WTC11 (cell line): Measurements from ENCODE around the gene THBD. TPM values are rescaled to one million over a fixed set of nuclear protein-coding genes. Genes with fewer than 3 reads are reported as not detected.

Source experiments
- ATAC-seq: fragments of 200-7000 bp; cut with Tn5 transposase; 2 replicates; pipeline ENCODE4 v1.10.0; 2021; ENCODE audit warnings: mild to moderate bottlenecking, moderate library complexity
- CTCF ChIA-PET: fragments of 300-600 bp; sonication (Branson Sonifier 250); formaldehyde crosslinking; loops from one replicate; lab custom pipeline; 2021; ENCODE audit warnings: antibody characterized with exemption; lab: Charles Lee
- POLR2A ChIA-PET: fragments of 350-600 bp; sonication (Branson Sonifier 250); formaldehyde crosslinking; loops from one replicate; lab custom pipeline; 2021; ENCODE audit warnings: antibody characterized with exemption; lab: Charles Lee
- DNase-seq: peaks from one replicate; pipeline ENCODE4 v3.0.0; 2021; ENCODE audit warnings: low spot score
- H3K27ac Mint-ChIP-seq: 2 replicates; pipeline ENCODE4 v1.8.0; 2021; ENCODE audit warnings: mixed read lengths
- H3K27me3 Mint-ChIP-seq: 2 replicates; pipeline ENCODE4 v1.8.0; 2021; ENCODE audit warnings: low read depth, mild to moderate bottlenecking, moderate library complexity, mixed read lengths
- H3K36me3 Mint-ChIP-seq: 2 replicates; pipeline ENCODE4 v1.8.0; 2021; ENCODE audit warnings: mixed read lengths
- H3K4me1 Mint-ChIP-seq: 2 replicates; pipeline ENCODE4 v1.8.0; 2022; ENCODE audit warnings: mixed read lengths
- H3K4me3 Mint-ChIP-seq: 2 replicates; pipeline ENCODE4 v1.8.0; 2021; ENCODE audit warnings: mild to moderate bottlenecking, moderate library complexity, mixed read lengths
- H3K9me3 Mint-ChIP-seq: 2 replicates; pipeline ENCODE4 v1.8.0; 2021; ENCODE audit warnings: mixed read lengths
- CBFB ChIP-seq: sonication (generic); formaldehyde crosslinking; IDR thresholded peaks from 2 replicates; pipeline ENCODE4 v1.8.1; 2022; ENCODE audit warnings: mild to moderate bottlenecking, low read depth, missing genetic modification reagents
- ETV6 ChIP-seq: sonication (generic); formaldehyde crosslinking; IDR thresholded peaks from 2 replicates; pipeline ENCODE4 v1.8.1; 2022; ENCODE audit warnings: mild to moderate bottlenecking, missing genetic modification reagents
- GTF2I ChIP-seq: fragments of 250-450 bp; sonication (Bioruptor Pico); conservative IDR thresholded peaks from 2 replicates; pipeline ENCODE4 v1.4.0; 2021; ENCODE audit warnings: mild to moderate bottlenecking
- MYBL2 ChIP-seq: sonication (generic); formaldehyde crosslinking; IDR thresholded peaks from 2 replicates; pipeline ENCODE4 v1.8.1; 2023; ENCODE audit warnings: mild to moderate bottlenecking, moderate library complexity, missing genetic modification reagents
- NFATC4 ChIP-seq: fragments of 250-450 bp; sonication (Bioruptor Pico); IDR thresholded peaks from 2 replicates; pipeline ENCODE4 v1.9.0; 2021; ENCODE audit warnings: mild to moderate bottlenecking
- NR3C1 ChIP-seq: sonication (generic); formaldehyde crosslinking; conservative IDR thresholded peaks from 2 replicates; pipeline ENCODE4 v1.8.1; 2023; ENCODE audit warnings: low read depth, mild to moderate bottlenecking, missing genetic modification reagents
- OVOL2 ChIP-seq: fragments of 250-450 bp; sonication (Bioruptor Pico); IDR thresholded peaks from 2 replicates; pipeline ENCODE4 v1.9.0; 2021; ENCODE audit warnings: mild to moderate bottlenecking, borderline replicate concordance
- RORB ChIP-seq: fragments of 250-450 bp; sonication (Bioruptor Pico); IDR thresholded peaks from 2 replicates; pipeline ENCODE4 v1.9.0; 2021; ENCODE audit warnings: mild to moderate bottlenecking
- SOX15 ChIP-seq: fragments of 250-450 bp; sonication (Bioruptor Pico); IDR thresholded peaks from 2 replicates; pipeline ENCODE4 v1.9.0; 2021; ENCODE audit warnings: mild to moderate bottlenecking
- ZNF232 ChIP-seq: sonication (generic); formaldehyde crosslinking; IDR thresholded peaks from 2 replicates; pipeline ENCODE4 v1.8.0; 2022; ENCODE audit warnings: mild to moderate bottlenecking, missing genetic modification reagents
- ZNF671 ChIP-seq: fragments of 250-450 bp; sonication (Bioruptor Pico); IDR thresholded peaks from 2 replicates; pipeline ENCODE4 v1.8.0; 2021; ENCODE audit warnings: mild to moderate bottlenecking
- total RNA-seq: library from RNA; stranded (reverse); gene quantifications from 3 replicates; pipeline ENCODE4 v1.2.3, GENCODE V29; 2021
- TF ChIP-seq, protein P1 (sequence below): fragments of 250-450 bp; sonication (Bioruptor Pico); IDR thresholded peaks from 2 replicates; pipeline ENCODE4 v1.9.0; 2021; ENCODE audit warnings: mild to moderate bottlenecking
- TF ChIP-seq, protein P2 (sequence below): sonication (generic); formaldehyde crosslinking; IDR thresholded peaks from 2 replicates; pipeline ENCODE4 v1.8.0; 2022; ENCODE audit warnings: mild to moderate bottlenecking, missing genetic modification reagents
- TF ChIP-seq, protein P3 (sequence below): fragments of 200-600 bp; IDR thresholded peaks from 2 replicates; pipeline ENCODE4 v1.8.0; 2022; ENCODE audit warnings: antibody characterized with exemption
- TF ChIP-seq, protein P4 (sequence below): sonication (generic); formaldehyde crosslinking; IDR thresholded peaks from 2 replicates; pipeline ENCODE4 v1.8.1; 2022; ENCODE audit warnings: mild to moderate bottlenecking, moderate library complexity, missing genetic modification reagents
- TF ChIP-seq, protein P5 (sequence below): sonication (generic); formaldehyde crosslinking; IDR thresholded peaks from 2 replicates; pipeline ENCODE4 v1.8.1; 2023; ENCODE audit warnings: mild to moderate bottlenecking, moderate library complexity, missing genetic modification reagents
- TF ChIP-seq, protein P6 (sequence below): sonication (generic); formaldehyde crosslinking; IDR thresholded peaks from 2 replicates; pipeline ENCODE4 v1.8.0; 2022; ENCODE audit warnings: mild to moderate bottlenecking, missing genetic modification reagents
- TF ChIP-seq, protein P7 (sequence below): sonication (generic); formaldehyde crosslinking; IDR thresholded peaks from 2 replicates; pipeline ENCODE4 v1.8.1; 2023; ENCODE audit warnings: mild to moderate bottlenecking, missing genetic modification reagents, moderate library complexity

The THBD gene
- total RNA-seq, 1 experiment from 2014 or later = 1.0 TPM

DNA sequence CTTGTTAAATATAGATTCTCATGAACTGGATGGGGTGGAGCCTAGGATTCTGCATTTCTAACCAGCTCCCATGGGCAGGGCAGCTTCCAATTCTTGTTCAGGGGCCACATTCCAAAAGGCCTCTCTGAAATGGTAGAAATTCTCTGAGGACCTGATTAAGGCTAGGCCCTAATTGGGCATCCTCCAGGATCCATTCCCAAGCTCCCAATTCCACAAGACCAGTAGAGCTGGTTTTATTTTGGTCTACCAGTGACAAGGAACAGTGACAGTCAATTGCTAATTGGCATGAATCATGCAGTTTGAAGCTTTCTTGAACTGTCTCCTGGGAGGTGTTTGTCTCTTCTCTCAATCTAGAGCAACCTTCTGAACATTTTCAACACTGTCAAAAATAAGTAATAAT is 3.0 kb downstream of the THBD start:
- ATAC-seq = no peak
- H3K9me3 Mint-ChIP-seq = no peaks in the 10 kb centered on the region
- no peak overlapping the region for H3K4me3 Mint-ChIP-seq
- POLR2A ChIA-PET = no interaction called here
- CTCF ChIA-PET = interaction anchor here (1.2 to 6.0 kb wide), 3 partner anchors 154 to 354 kb away, joined by 3 to 41 read pairs (median 8); no protein-coding TSS in a partner anchor
- DNase-seq = no peak
- H3K27me3 Mint-ChIP-seq = peaks cover 83% of the 10 kb centered on the region
- TF ChIP-seq, protein P1, sequence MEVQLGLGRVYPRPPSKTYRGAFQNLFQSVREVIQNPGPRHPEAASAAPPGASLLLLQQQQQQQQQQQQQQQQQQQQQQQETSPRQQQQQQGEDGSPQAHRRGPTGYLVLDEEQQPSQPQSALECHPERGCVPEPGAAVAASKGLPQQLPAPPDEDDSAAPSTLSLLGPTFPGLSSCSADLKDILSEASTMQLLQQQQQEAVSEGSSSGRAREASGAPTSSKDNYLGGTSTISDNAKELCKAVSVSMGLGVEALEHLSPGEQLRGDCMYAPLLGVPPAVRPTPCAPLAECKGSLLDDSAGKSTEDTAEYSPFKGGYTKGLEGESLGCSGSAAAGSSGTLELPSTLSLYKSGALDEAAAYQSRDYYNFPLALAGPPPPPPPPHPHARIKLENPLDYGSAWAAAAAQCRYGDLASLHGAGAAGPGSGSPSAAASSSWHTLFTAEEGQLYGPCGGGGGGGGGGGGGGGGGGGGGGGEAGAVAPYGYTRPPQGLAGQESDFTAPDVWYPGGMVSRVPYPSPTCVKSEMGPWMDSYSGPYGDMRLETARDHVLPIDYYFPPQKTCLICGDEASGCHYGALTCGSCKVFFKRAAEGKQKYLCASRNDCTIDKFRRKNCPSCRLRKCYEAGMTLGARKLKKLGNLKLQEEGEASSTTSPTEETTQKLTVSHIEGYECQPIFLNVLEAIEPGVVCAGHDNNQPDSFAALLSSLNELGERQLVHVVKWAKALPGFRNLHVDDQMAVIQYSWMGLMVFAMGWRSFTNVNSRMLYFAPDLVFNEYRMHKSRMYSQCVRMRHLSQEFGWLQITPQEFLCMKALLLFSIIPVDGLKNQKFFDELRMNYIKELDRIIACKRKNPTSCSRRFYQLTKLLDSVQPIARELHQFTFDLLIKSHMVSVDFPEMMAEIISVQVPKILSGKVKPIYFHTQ (CRISPR knock-in tag) = no peak
- TF ChIP-seq RORB (no peak), ZNF671 (CRISPR knock-in tag) (no peak), CBFB (CRISPR knock-in tag) (no peak), SOX15 (CRISPR knock-in tag) (no peak), OVOL2 (CRISPR knock-in tag) (no peak), NR3C1 (CRISPR knock-in tag) (no peak), ZNF232 (CRISPR knock-in tag) (no peak), MYBL2 (no peak), GTF2I (CRISPR knock-in tag) (no peak), NFATC4 (CRISPR knock-in tag) (no peak)
- TF ChIP-seq, protein P2, sequence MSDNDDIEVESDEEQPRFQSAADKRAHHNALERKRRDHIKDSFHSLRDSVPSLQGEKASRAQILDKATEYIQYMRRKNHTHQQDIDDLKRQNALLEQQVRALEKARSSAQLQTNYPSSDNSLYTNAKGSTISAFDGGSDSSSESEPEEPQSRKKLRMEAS (CRISPR knock-in tag) = no peak
- TF ChIP-seq, protein P3, sequence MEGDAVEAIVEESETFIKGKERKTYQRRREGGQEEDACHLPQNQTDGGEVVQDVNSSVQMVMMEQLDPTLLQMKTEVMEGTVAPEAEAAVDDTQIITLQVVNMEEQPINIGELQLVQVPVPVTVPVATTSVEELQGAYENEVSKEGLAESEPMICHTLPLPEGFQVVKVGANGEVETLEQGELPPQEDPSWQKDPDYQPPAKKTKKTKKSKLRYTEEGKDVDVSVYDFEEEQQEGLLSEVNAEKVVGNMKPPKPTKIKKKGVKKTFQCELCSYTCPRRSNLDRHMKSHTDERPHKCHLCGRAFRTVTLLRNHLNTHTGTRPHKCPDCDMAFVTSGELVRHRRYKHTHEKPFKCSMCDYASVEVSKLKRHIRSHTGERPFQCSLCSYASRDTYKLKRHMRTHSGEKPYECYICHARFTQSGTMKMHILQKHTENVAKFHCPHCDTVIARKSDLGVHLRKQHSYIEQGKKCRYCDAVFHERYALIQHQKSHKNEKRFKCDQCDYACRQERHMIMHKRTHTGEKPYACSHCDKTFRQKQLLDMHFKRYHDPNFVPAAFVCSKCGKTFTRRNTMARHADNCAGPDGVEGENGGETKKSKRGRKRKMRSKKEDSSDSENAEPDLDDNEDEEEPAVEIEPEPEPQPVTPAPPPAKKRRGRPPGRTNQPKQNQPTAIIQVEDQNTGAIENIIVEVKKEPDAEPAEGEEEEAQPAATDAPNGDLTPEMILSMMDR = no peak
- TF ChIP-seq, protein P4, sequence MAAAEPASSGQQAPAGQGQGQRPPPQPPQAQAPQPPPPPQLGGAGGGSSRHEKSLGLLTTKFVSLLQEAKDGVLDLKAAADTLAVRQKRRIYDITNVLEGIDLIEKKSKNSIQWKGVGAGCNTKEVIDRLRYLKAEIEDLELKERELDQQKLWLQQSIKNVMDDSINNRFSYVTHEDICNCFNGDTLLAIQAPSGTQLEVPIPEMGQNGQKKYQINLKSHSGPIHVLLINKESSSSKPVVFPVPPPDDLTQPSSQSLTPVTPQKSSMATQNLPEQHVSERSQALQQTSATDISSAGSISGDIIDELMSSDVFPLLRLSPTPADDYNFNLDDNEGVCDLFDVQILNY (CRISPR knock-in tag) = no peak
- TF ChIP-seq, protein P5, sequence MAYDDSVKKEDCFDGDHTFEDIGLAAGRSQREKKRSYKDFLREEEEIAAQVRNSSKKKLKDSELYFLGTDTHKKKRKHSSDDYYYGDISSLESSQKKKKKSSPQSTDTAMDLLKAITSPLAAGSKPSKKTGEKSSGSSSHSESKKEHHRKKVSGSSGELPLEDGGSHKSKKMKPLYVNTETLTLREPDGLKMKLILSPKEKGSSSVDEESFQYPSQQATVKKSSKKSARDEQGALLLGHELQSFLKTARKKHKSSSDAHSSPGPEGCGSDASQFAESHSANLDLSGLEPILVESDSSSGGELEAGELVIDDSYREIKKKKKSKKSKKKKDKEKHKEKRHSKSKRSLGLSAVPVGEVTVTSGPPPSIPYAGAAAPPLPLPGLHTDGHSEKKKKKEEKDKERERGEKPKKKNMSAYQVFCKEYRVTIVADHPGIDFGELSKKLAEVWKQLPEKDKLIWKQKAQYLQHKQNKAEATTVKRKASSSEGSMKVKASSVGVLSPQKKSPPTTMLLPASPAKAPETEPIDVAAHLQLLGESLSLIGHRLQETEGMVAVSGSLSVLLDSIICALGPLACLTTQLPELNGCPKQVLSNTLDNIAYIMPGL (CRISPR knock-in tag) = no peak
- H3K36me3 Mint-ChIP-seq = no peaks in the 10 kb centered on the region
- H3K4me1 Mint-ChIP-seq = peaks cover 50% of the 10 kb centered on the region
- H3K27ac Mint-ChIP-seq = no peak overlapping the region

DNA sequence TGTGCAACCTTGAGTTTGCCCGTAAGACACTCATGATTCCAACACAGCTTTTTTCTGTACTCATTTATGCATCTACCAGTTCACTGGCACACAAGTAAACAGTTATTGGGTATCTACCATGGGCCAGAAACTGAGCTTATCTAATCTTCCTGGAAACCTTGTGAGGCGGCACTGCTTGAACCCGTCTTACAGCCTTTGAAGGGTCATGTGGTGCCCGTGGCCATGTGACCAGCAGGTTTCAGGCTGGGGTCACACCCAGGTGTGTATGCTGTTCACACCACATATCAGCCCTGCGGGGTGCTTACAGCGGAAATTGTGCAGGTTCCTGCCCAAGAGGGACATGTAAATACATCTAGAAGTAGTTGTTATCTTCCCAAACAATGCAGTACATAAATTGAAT is 6.1 kb downstream of the THBD start:
- H3K36me3 Mint-ChIP-seq = no peaks in the 10 kb centered on the region; the same call in 1 of the 2 replicates
- ATAC-seq = no peak
- TF ChIP-seq, protein P6, sequence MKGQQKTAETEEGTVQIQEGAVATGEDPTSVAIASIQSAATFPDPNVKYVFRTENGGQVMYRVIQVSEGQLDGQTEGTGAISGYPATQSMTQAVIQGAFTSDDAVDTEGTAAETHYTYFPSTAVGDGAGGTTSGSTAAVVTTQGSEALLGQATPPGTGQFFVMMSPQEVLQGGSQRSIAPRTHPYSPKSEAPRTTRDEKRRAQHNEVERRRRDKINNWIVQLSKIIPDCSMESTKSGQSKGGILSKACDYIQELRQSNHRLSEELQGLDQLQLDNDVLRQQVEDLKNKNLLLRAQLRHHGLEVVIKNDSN (CRISPR knock-in tag) = peak; percentile 52
- TF ChIP-seq, protein P7, sequence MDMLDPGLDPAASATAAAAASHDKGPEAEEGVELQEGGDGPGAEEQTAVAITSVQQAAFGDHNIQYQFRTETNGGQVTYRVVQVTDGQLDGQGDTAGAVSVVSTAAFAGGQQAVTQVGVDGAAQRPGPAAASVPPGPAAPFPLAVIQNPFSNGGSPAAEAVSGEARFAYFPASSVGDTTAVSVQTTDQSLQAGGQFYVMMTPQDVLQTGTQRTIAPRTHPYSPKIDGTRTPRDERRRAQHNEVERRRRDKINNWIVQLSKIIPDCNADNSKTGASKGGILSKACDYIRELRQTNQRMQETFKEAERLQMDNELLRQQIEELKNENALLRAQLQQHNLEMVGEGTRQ (CRISPR knock-in tag) = peak; percentile 76
- TF ChIP-seq ETV6 (CRISPR knock-in tag) = no peak
- TF ChIP-seq, all 79 proteins: peak for 2
- Mint-ChIP-seq H3K27me3 (peaks cover 82% of the 10 kb centered on the region), H3K27ac (no peak overlapping the region), H3K9me3 (peaks cover 3% of the 10 kb centered on the region; the same call in 1 of the 2 replicates), H3K4me3 (no peak overlapping the region), H3K4me1 (peaks cover 56% of the 10 kb centered on the region)
- POLR2A ChIA-PET = no interaction called here
- CTCF ChIA-PET = interaction anchor here (0.7 to 3.0 kb wide), 6 partner anchors 7 to 351 kb away, joined by 3 to 13 read pairs (median 6); no protein-coding TSS in a partner anchor
- DNase-seq = no peak
